ENCODE measurements around the gene KANSL1. TPM values are rescaled to one million over a fixed set of nuclear protein-coding genes. Genes with fewer than 3 reads are reported as not detected.

The KANSL1 gene
- total RNA-seq, 2 donors from 2014 or later = 68.2 to 190 TPM

DNA sequence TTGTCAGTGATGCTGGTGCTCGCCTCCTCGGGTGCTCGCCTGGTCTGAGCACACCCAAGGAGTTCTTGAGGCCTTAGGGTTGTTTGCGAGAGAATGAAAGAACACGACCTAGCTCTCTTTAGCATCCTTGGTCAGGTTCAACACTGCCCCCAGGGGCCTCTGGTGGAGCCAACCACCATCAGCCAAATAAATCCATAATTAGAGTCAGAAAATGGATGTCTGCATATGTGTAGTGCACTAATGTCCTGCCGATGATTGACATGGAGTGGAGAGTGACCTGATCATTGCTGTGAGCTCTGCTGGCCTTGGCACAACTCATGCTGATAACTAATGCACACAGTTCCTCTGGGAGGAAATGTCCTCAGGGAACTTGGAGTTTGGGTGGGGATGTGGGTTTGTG lies 202.3 kb downstream of the KANSL1 start:
- H3K27ac ChIP-seq = no peak overlapping the region
- H3K9me3 ChIP-seq = no peaks in the 10 kb centered on the region
- 68 to 91% methylated on average over 4 to 6 of the region's 6 CpGs for WGBS, 2 donors
- no peaks in the 10 kb centered on the region for H3K36me3 ChIP-seq (replicated peaks in 1 of 2; ENCODE audit: insufficient read depth in 1 of 2, low read depth in 2 of 2)
- ATAC-seq = no peak
- no peak for DNase-seq
- no peak overlapping the region for H3K4me3 ChIP-seq
- intact Hi-C loops (cut with DNase I) = no loop called here
- no peaks in the 10 kb centered on the region for H3K27me3 ChIP-seq
- H3K4me1 ChIP-seq = no peaks in the 10 kb centered on the region
- no peak for TF ChIP-seq POLR2A (IDR thresholded peaks at IDR 0.05)
- TF ChIP-seq CTCF (IDR thresholded peaks at IDR 0.05) = no peak

GRCh38 chr17:45989759-45990158 lies 203.5 kb downstream of the KANSL1 start:
- ATAC-seq = no peak

DNA sequence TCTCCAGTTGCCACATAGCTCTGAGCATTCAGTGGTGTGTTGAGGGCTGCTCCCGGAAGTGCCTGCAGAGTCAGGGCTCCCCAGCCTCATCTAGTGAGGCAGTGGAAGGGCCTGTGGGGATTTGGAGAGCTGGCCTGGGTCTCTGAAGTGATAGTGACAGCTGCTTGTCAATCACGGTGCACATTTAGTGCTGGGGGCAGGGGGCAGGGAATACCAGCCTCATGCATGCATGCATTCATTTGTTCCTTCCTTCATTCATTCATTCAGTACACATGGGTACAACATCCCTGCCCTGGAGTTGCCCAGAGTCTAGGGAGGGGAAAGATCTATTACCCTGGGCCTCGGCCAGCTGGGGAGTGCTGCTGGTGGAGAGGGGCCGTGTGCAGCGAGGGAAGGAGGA lies 205.5 kb downstream of the KANSL1 start:
- no peak overlapping the region for H3K27ac ChIP-seq
- no peak overlapping the region for H3K4me3 ChIP-seq
- intact Hi-C loops (cut with DNase I) = no loop called here
- 82 to 88% methylated on average over 5 of the region's 5 CpGs for WGBS, 2 donors
- H3K9me3 ChIP-seq = no peaks in the 10 kb centered on the region
- TF ChIP-seq CTCF (IDR thresholded peaks at IDR 0.05) = no peak
- TF ChIP-seq POLR2A (IDR thresholded peaks at IDR 0.05) = no peak
- no peaks in the 10 kb centered on the region for H3K4me1 ChIP-seq
- H3K36me3 ChIP-seq (replicated peaks in 1 of 2; ENCODE audit: insufficient read depth in 1 of 2, low read depth in 2 of 2) = no peaks in the 10 kb centered on the region
- no peak for DNase-seq
- ATAC-seq = no peak
- H3K27me3 ChIP-seq = no peaks in the 10 kb centered on the region

More at GRCh38 chr17:45989759-45990158, 203.5 kb downstream of the KANSL1 start:
- intact Hi-C loops (cut with DNase I) = no loop called here
- H3K9me3 ChIP-seq = no peaks in the 10 kb centered on the region
- no peak for DNase-seq
- H3K27me3 ChIP-seq = no peaks in the 10 kb centered on the region
- H3K36me3 ChIP-seq (replicated peaks in 1 of 2; ENCODE audit: insufficient read depth in 1 of 2, low read depth in 2 of 2) = no peaks in the 10 kb centered on the region
- no peak for TF ChIP-seq POLR2A (IDR thresholded peaks at IDR 0.05)
- TF ChIP-seq CTCF (IDR thresholded peaks at IDR 0.05) = no peak
- H3K4me1 ChIP-seq = no peaks in the 10 kb centered on the region
- no peak overlapping the region for H3K27ac ChIP-seq
- H3K4me3 ChIP-seq = no peak overlapping the region
- 76 to 79% methylated on average over 3 of the region's 3 CpGs for WGBS, 2 donors

DNA sequence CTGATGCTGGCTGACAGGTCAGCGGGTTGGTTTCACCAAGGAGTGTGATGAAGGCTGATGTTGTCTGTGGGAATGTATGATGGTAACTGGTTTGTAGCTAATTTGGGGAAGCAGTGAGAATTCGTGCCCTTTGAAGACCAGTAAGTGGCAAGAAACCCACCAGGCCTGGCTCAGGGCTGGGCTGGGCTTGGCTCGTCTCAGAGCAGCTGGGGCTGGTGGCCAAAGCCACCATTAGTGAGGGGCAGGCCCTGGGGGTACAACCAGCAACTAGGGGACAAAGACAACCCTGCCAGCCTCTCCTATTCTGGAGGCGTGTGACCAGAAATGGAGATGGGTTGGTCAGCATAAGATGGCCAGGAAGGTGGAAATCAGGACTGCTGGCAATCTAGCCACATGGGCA lies 207.2 kb downstream of the KANSL1 start:
- Histone ChIP-seq H3K4me3 (no peak overlapping the region), H3K27me3 (no peaks in the 10 kb centered on the region), H3K9me3 (no peaks in the 10 kb centered on the region), H3K36me3 (replicated peaks in 1 of 2; ENCODE audit: insufficient read depth in 1 of 2, low read depth in 2 of 2) (no peaks in the 10 kb centered on the region), H3K27ac (no peak overlapping the region), H3K4me1 (no peaks in the 10 kb centered on the region)
- DNase-seq (no peak), ATAC-seq (no peak)
- WGBS, 2 donors = 78 to 86% methylated on average over 3 to 4 of the region's 4 CpGs
- TF ChIP-seq POLR2A (IDR thresholded peaks at IDR 0.05) = no peak
- TF ChIP-seq CTCF (IDR thresholded peaks at IDR 0.05) = no peak
- intact Hi-C loops (cut with DNase I) = no loop called here

DNA sequence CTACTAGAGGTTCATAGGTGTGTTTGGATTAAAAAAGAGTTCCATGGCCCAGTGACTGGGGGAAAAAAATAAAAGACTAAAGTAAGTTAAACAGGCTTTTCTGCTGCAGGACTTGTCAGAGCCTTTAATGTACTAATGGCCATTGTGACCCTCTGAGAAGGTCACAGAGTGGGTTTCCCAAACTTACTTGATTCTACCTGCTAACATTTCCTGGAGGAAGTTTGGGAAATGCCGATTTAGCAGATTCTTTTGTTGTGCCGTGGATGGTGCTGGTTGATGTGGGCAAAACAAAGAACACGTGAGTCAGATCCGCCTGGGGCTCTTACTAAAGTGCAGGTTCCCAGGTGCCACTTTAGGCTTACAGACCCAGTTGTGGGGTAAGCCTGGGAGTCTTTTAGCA lies 207.8 kb downstream of the KANSL1 start:
- intact Hi-C loops (cut with DNase I) = no loop called here
- H3K4me3 ChIP-seq = no peak overlapping the region
- no peaks in the 10 kb centered on the region for H3K4me1 ChIP-seq
- TF ChIP-seq CTCF (IDR thresholded peaks at IDR 0.05) = no peak
- no peak for TF ChIP-seq POLR2A (IDR thresholded peaks at IDR 0.05)
- 79 to 85% methylated on average over 4 of the region's 4 CpGs for WGBS, 2 donors
- H3K27ac ChIP-seq = no peak overlapping the region
- no peaks in the 10 kb centered on the region for H3K9me3 ChIP-seq
- no peaks in the 10 kb centered on the region for H3K27me3 ChIP-seq
- ATAC-seq (no peak), DNase-seq (no peak)
- no peaks in the 10 kb centered on the region for H3K36me3 ChIP-seq (replicated peaks in 1 of 2; ENCODE audit: insufficient read depth in 1 of 2, low read depth in 2 of 2)
